Adipocyte (in vitro differentiated cells): ENCODE measurements around the gene FBLN1.

Experiments
- DNase-seq: peaks from one replicate; pipeline ENCODE4 v3.0.0-alpha.2; 2015; ENCODE audit warnings: low read depth
- H3K27me3 ChIP-seq: replicated peaks from 2 replicates; pipeline ENCODE4 v1.7.0; 2013; ENCODE audit warnings: mild to moderate bottlenecking, low read length, moderate library complexity; ENCODE audit not compliant: control insufficient read depth, insufficient read depth
- H3K36me3 ChIP-seq: 2 replicates; pipeline ENCODE4 v1.7.0; 2013; ENCODE audit warnings: low read length, mild to moderate bottlenecking, moderate library complexity; ENCODE audit not compliant: control insufficient read depth, insufficient read depth, severe bottlenecking
- H3K4me1 ChIP-seq: 2 replicates; pipeline ENCODE4 v1.7.0; 2013; ENCODE audit warnings: mild to moderate bottlenecking, low read length, moderate library complexity; ENCODE audit not compliant: control insufficient read depth, insufficient read depth
- H3K4me3 ChIP-seq: 2 replicates; pipeline ENCODE4 v1.7.0; 2013; ENCODE audit warnings: mild to moderate bottlenecking, low read length, moderate library complexity
- H3K9ac ChIP-seq: 2 replicates; pipeline ENCODE4 v1.7.0; 2013; ENCODE audit warnings: mild to moderate bottlenecking, low read length, moderate library complexity
- H3K9me3 ChIP-seq: 2 replicates; pipeline ENCODE4 v1.7.0; 2013; ENCODE audit warnings: mild to moderate bottlenecking, low read length, moderate library complexity; ENCODE audit not compliant: control insufficient read depth

Gene FBLN1

GRCh38 chr22:45575607-45576272 lies 73.1 kb downstream of the FBLN1 start:
- Histone ChIP-seq H3K4me3 (no peak overlapping the region), H3K27me3 (no peaks in the 10 kb centered on the region), H3K36me3 (peaks cover 12% of the 10 kb centered on the region), H3K9ac (no peak overlapping the region), H3K4me1 (no peaks in the 10 kb centered on the region), H3K9me3 (peaks cover 8% of the 10 kb centered on the region)
- DNase-seq, result no peak

GRCh38 chr22:45576273-45576625 lies 73.6 kb downstream of the FBLN1 start:
- Histone ChIP-seq H3K9me3 (peaks cover 2% of the 10 kb centered on the region), H3K27me3 (no peaks in the 10 kb centered on the region), H3K4me1 (no peaks in the 10 kb centered on the region), H3K36me3 (peaks cover 12% of the 10 kb centered on the region), H3K4me3 (no peak overlapping the region), H3K9ac (no peak overlapping the region)
- DNase-seq, result no peak

- H3K9me3 ChIP-seq, result no peaks in the 10 kb centered on the region
- DNase-seq, result no peak
- no peaks in the 10 kb centered on the region for H3K27me3 ChIP-seq
- peaks cover 12% of the 10 kb centered on the region for H3K36me3 ChIP-seq
- no peaks in the 10 kb centered on the region for H3K4me1 ChIP-seq
- no peak overlapping the region for H3K9ac ChIP-seq
- no peak overlapping the region for H3K4me3 ChIP-seq
Measured at GRCh38 chr22:45576730-45577464, 74.2 kb downstream of the FBLN1 start.

- H3K36me3 ChIP-seq, result peaks cover 12% of the 10 kb centered on the region
- DNase-seq, result peak; percentile 88
- H3K9ac ChIP-seq, result no peak overlapping the region
- H3K4me1 ChIP-seq, result no peaks in the 10 kb centered on the region
- no peaks in the 10 kb centered on the region for H3K9me3 ChIP-seq
- H3K4me3 ChIP-seq, result no peak overlapping the region
- H3K27me3 ChIP-seq, result no peaks in the 10 kb centered on the region
Measured at GRCh38 chr22:45577746-45578523, 75.3 kb downstream of the FBLN1 start.

- Histone ChIP-seq H3K9me3 (no peaks in the 10 kb centered on the region), H3K4me3 (no peak overlapping the region), H3K27me3 (no peaks in the 10 kb centered on the region), H3K4me1 (peaks cover 1% of the 10 kb centered on the region), H3K9ac (no peak overlapping the region), H3K36me3 (peaks cover 12% of the 10 kb centered on the region)
- DNase-seq, result no peak
Measured at GRCh38 chr22:45578524-45579147, 76.0 kb downstream of the FBLN1 start.

- peaks cover 12% of the 10 kb centered on the region for H3K36me3 ChIP-seq
- H3K4me3 ChIP-seq, result no peak overlapping the region
- no peaks in the 10 kb centered on the region for H3K9me3 ChIP-seq
- H3K9ac ChIP-seq, result no peak overlapping the region
- DNase-seq, result no peak
- H3K4me1 ChIP-seq, result peaks cover 8% of the 10 kb centered on the region
- H3K27me3 ChIP-seq, result no peaks in the 10 kb centered on the region
Measured at GRCh38 chr22:45579306-45579705, 76.6 kb downstream of the FBLN1 start.

GRCh38 chr22:45579806-45580725 lies 77.4 kb downstream of the FBLN1 start:
- no peaks in the 10 kb centered on the region for H3K27me3 ChIP-seq
- peaks cover 12% of the 10 kb centered on the region for H3K36me3 ChIP-seq
- no peak overlapping the region for H3K9ac ChIP-seq
- DNase-seq, result no peak
- peaks cover 14% of the 10 kb centered on the region for H3K4me1 ChIP-seq
- H3K4me3 ChIP-seq, result no peak overlapping the region
- no peaks in the 10 kb centered on the region for H3K9me3 ChIP-seq

- Histone ChIP-seq H3K27me3 (no peaks in the 10 kb centered on the region), H3K4me1 (peaks cover 18% of the 10 kb centered on the region), H3K36me3 (peaks cover 12% of the 10 kb centered on the region), H3K4me3 (no peak overlapping the region), H3K9ac (no peak overlapping the region), H3K9me3 (no peaks in the 10 kb centered on the region)
- no peak for DNase-seq
Measured at GRCh38 chr22:45580726-45581381, 78.2 kb downstream of the FBLN1 start.

GRCh38 chr22:45581549-45582080 lies 78.9 kb downstream of the FBLN1 start:
- Histone ChIP-seq H3K9me3 (no peaks in the 10 kb centered on the region), H3K9ac (no peak overlapping the region), H3K27me3 (no peaks in the 10 kb centered on the region), H3K4me1 (peaks cover 18% of the 10 kb centered on the region), H3K4me3 (no peak overlapping the region), H3K36me3 (peaks cover 12% of the 10 kb centered on the region)
- no peak for DNase-seq
